HG02623 (cell line): ENCODE results near the gene NOL4L.
"Not testable (repeated sequence)": the region's sequence is repeated elsewhere in the genome, so short reads cannot be mapped to it uniquely, and the experiment has no call there.

Experiments used
- ATAC-seq: cut with Tn5 transposase; IDR thresholded peaks from one replicate; pipeline ENCODE4 v1.9.1; 2021; ENCODE audit warnings: moderate library complexity; ENCODE audit not compliant: unreplicated experiment

The NOL4L gene

DNA sequence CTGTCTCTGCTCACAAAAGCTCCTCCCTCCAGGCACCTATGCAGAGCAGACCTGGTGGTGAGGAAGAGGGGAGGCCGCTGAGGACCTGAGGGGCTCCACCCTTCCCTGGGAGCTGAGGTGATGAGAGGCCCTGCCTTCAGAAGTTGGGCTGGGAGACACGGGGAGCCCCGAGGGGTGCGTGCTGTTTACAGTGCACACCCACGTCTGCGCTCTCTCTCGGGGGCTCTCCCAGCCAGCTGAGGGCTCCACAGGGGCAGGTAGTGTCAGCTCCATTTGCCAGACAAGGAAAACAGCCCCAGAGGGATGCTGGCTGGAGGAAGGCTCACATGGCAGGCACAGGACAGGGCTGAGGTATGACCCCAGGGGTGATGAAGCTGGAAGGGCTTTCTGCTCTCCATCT is 13.5 kb upstream of the NOL4L start:
- no peak for ATAC-seq

DNA sequence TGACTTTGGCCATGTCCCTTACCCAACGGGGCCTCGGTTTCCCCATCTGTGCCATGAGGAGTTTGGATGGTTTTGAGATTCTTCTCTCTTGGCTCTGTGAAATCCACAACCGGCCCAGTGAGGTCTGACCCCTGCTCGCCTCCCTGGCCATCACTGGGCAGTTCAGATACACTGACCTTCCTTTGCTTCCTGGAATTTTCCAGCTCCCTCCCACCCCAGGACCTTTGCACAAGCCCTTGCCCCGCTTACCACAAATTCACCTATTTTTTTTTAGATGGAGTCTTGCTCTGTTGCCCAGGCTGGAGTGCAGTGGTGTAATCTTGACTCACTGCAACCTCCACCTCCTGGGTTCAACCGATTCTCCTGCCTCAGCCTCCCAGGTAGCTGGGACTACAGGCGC is 12.6 kb upstream of the NOL4L start:
- ATAC-seq: no peak

DNA sequence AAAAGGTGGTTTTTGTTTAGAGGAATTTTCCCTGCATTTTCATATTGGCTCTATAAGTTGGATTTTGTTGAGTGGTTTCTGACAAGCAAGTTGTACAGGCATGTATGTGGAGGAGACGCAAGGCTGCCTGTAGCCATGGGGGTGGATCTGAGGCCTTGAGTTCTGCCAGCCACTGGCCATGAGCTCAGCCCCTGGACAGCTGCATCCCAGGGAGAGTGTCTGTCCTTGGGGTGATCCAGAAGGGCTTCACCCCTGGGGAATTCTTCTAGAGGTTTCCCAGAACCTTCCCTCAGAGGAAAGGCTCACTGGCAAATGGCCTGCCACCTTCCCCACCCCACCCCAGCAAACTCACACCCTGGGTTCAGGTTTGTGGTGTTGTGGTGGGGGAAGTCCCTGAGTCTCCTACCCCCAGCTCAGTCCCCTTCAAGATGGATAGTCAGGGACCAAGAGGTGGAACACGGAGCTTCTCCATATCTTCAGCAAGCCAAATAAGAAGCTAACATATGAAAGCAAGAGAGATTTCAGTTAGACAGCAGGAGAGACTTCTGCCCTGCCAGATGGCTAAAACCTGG is 11.6 kb upstream of the NOL4L start:
- ATAC-seq: no peak

DNA sequence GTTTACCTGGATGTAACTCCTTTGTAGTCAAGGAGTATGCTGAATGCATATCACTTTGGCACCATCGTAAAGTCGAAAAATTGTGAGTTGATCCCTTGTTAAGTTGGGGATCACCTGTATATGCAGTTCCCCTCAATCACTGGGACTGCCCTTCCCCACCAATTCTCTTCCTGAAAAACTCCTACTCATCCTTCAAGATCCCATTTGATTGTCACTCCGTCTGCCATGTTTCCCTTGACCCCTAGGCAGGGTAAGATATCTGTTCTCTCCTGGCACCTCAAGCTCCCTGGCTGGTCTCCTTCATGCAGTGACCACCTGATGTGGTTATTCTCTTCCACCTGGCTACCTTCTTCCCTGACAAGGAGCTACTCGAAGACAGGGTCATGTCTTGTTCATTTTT is 10.0 kb upstream of the NOL4L start:
- ATAC-seq: no peak

DNA sequence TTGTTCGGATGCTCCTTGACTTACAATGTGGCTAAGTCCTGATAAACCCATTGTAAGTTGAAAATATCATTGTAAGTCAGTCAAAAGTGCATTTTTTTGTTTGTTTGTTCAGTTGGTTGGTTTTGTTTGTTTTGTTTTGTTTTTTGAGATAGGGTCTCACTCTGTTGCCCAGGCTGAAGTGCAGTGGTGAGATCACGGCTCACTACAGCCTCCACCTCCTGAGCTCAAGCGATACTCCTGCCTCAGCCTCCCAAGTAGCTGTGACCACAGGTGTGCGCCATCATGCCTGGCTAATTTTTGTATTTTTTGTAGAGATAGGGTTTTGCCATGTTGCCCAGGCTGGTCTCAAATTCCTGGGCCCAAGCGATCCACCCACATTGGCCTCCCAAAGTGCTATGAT is 9.5 kb upstream of the NOL4L start:
- not testable (repeated sequence) for ATAC-seq

DNA sequence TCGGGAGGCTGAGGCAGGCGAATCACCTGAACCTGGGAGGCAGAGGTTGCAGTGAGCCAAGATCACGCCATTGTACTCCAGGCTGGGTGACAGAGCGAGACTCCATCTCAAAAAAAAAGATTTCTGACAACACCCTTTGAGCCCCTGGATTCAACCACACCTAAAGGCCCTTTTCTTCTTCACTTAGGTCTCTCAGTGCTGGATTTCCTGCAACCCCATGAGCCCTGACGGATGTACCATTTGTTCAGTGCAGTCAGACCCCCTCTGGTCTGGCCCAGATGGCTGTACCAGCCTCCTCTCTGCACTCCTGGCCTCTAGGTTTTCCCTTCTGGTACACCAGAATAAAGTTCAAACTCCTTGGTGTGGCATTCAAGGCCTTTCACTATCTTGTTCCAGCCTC is 9.1 kb upstream of the NOL4L start:
- ATAC-seq: no peak

DNA sequence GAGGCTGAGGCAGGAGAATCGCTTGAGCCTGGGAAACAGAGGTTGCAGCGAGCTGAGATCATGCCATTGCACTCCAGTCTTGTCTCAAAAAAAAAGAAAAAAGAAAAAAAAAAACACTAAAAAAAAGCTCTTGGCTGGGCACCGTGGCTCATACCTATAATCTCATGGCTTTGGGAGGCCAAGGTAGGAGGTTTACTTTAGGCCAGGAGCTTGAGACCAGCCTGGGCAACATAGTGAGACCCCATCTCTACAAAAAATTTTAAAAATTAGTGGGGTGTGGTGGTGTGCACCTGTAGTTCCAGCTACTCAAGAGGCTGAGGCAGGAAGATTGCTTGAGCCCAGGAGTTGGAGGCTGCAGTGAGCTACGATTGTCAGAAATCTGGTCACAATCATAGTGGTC is 7.5 kb upstream of the NOL4L start:
- not testable (repeated sequence) for ATAC-seq

DNA sequence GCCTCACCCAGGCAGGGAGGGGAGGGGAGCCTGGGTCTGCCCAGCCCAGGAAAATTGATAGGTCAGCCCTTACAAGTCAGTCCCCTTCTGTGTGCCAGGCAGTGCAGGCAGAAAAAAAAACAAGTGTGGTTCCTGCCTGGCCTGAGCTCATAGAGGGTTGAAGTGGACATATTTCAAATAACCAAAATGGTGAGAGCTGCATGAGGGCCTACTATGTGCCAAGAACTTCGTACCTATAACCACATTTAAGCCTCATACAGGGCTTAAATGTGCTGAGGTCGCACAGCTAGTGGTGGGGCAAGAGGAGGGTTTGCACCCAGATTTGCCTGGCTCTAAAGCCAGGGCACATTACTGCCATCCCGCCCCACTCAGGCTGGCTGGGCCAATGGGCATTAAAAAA is 6.9 kb upstream of the NOL4L start:
- ATAC-seq: no peak

DNA sequence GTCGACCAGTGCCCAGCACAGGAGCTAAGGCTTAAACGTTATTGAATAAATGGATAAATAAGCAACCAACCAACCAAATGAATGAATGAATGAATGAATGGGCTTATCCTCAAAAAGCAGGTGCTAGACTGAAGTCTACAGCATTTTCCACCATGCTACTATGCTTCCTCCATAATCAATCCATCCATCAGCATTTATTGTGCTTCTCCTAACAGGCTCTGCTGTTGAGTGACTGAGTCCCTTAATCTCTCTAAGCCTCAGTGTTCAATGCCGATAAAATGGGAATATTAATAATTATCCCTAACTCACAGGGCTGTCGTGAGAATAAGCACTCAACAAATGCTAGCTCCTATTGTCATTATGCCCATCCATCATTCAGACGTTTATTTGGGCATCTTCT is 4.6 kb upstream of the NOL4L start:
- no peak for ATAC-seq

DNA sequence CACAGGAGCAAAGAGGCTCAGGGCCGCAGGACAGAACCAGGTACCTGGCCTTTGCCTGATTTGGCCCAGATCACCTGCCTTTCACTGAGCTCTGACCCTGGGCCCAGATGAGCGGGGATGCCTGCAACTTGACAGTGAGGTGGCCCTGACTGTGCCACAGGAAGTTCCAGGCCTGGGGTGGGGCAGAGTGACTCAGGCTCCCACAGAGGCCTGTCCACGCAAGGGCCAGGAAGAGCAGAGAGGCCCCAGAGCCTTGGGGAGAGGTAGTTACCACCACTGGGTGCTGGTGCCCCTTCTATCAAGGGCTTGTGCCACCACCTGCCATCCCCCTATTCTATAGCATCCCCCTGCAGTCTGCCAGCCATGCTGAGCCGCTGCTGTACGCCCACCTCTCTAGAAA is 4.1 kb upstream of the NOL4L start:
- ATAC-seq: no peak

DNA sequence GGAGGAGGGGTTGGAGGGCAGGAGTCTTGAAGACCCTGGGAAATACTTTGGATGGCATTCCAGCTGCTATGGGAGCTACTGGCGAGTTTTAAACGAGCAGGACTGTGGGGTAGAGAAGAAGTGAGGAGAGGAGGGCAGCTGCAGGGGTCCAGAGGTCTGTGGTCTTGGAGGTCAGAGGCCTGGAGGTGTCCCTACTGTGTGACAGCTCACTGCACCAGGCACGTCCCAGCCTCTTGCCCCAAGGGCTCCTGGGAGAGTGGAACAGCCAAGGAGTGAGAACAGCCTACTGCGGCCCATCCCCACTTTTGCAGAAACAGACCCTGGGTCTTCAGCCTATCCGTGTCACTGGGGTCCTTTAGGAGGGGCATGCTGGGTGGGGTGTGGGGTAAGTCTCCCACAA is 2.9 kb upstream of the NOL4L start:
- no peak for ATAC-seq

DNA sequence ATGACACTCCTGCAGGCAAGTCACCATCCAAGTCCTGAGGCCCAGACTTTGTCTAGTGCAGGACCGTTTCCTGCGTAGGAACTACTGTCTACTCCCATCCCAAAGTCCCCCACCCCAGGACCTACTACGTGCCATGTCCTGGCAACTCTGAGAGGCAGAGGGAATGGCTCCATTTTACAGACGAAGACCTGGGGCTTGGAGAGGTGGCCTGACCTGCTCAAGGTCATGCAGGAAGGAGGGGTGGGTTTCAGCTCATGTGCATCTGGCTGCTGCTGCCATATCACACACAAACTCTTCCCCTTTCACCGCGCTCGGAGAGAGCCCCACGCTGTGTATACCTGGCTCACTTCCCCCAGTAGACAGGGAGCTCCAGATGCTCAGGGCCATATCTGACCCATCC is 1.2 kb upstream of the NOL4L start:
- no peak for ATAC-seq

DNA sequence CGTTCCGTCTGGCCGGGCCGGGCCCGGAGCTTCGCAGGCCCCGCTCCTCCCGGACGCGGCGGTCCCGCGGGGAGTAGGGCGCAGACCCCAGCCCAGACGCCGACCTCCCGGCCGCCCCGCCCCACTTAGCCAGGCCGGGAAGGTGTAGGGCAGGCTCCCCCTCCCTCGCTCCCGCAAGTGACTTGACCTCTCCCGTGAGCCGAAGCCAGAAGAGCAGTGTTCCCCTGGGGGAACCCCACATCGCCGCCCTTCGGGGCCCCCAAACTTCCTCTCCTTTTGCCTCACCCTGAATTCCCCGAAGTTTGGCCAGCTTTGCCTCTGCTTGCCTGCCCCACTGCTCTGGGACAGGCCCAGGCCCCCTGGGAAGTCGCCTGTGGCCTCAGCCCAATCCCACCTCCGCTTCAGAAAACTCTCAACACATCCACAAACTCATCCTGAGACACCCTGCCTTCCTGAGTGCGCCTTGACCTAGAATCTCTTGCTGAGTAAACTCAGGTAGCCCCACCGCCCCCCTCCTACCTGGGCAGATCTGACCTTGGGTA is 524 bp upstream of the NOL4L start:
- no peak for ATAC-seq

DNA sequence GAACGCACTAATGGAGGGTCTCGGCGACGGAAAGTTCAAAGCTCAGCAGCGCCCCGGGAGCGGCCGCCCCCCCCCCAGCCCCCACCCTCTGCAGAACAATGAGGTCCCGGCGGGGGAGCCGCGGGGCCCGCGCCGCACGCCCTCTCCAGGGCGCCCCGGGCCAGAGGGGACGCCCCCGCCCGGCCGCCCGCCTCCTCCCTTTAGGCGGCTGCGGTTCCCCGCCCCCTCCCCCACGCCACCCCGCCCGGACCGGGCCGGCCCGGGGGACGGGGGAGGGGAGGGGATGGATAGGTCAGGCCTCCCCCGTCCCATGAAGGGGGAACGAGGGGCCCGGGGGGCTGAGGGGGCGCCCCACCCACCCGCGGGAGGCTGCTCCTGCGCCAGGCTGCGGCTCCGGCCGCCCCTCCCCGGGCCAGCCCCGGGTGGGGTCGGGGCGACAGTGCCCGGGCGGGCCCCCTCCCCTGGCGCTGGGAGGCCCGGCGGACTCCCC is 1.5 kb downstream of the NOL4L start:
- no peak for ATAC-seq

DNA sequence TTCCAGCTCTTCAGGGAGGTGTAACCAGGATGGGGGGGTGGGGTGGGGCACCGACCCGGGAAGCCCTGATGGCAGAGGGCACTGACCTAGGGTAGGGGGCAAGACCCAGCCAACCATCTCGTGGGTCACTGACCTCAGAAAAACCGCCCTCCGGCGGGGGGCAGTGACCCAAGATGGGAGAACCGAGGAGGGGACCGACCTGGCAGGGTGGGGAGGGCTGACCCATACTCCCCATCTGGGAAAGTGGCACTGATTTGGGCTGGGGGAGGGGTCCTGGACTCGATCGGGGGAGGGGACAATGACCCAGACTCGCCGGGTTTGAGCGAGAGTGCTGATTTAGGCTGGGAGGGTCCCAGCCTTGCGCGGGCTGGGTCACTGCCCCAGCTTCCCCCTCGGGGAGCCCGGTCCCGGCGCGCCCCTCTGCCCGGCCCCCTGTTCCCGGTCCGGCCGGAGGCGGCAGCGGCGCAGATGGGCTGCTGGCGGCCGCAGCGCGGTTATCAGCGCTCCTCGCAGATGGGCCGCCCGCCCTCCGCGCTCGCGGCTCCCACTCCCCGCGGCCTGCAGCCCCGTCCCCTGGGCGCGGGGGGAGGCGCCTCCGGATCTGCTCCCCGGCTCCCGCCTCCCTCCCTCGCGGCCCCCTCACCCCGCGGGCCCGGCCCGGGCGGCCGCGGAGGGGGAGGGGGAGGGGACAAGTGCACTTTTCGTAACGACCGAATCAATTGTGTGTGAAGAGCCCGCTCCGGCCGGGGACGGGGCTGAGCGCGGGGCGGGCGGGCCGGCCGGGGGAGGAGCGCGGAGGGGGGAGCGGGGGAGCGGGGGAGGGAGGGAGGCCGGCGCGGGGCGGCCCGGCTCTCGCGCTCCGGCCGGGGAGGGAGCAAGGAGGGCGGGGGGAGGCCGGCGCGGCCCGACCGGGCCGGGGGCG is 2.2 kb downstream of the NOL4L start:
- ATAC-seq: no peak

DNA sequence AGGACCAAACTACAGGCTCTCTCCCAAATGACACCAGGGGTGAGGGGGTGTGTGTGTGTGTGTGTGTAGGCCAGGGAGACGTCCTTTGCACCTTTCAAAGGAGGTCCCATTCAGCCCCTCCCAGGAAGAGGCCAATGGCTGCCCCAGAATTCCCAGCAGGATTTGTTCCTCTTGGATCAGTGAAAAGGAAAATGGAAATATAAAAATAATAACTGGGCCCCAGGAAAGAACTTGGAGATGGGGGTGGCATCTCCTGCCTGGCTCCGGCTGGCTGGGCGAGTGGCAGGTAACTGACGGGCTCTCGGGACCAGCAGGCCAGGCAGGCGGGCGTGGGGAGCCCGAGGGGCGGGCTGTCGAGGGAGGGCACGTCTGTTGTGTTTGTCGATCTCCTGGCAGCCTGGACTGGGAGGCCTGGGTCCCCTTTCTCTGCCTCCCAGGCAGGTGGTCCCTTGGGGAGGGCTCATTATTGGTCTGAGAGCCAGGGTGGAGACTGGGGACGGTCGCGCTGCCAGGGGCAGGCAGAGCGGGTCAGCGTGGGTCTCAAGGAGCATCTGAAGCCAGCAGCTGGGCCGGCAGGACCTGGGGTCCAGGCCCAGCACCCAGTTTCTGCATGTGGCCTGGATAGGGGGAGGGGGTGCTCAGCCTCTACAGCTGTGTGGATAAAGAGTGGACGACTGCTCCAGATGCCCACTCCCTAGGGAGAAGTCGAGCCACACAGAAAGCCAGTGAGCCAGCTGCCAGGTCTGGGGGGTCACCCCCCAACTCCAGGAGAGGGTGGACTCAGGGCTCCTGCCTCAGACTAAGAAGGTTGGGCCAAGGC is 3.1 kb downstream of the NOL4L start:
- no peak for ATAC-seq

DNA sequence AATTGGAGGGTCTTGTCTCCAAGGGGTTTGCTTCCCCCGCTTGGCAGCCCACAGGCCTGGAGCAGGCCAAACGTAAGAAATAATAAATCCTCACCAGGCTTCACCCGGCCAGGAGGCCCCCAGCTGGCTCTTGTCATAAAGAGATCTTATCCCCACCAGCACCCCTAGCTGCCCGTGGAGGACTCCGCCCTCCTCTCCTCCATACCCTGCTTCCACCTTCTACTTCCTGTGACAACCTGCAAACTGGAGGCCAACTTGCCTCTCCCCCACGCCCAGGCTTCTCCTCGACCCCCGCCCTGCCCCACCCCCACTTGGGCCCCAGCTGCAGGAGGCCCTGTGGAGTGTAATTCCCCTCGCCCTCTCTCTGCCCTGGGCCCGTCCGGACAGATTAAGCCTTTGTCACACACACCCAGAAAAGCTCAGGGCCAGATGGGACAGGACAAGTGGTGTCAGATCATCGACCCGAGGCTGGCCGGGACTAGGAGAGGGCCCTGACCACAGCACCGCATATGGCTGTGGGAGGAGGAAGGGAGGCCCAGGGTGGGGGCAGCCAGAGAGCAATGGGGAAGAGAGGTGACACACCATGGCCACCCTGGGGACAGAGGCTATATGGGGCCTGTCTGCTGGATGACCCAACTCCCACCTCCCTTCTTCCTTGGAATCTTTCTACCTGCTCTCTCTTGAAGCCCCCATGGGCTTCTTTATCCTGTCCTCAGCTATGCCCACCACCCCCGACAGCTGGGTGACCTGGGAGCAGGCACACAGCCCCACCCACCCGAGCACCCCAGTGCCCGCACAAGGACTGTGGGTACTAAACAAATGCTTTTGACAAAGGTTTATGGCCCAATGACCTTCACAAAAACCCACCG is 3.9 kb downstream of the NOL4L start:
- no peak for ATAC-seq

DNA sequence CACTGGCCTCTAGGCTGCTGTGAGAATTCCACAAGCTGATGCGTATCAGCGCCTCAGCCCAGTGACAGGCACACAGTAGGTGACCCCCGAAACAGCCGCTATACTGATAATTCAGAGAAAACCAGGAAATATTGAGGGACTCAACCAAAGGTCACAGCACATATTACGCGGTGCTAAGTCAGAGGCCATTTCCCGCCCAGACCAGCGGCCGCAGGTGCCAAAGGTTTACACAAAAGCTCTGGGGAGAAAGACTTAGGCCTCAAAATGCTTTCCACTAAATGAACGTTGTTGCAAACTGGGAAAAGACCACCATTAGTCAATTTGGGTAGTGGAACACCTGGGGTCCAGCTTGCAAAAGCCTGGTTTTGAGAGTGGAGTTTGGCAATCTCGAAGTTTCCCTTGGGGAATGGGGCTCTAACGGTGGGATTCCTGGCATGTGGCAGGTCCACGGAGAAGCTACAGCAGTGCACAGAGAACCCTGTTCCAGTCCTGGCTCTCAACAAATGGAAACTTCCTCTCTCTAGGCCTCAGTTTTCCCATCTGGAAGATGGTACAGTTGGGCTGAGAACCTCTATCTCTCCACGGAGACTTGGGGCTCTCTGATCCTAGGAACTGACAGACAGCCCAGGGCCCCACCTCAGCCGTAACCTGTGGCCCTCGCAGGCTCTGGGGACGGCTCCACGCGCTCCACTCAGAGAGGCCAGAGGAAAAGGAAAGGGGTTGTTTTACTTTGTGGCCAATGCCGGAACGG is 4.7 kb downstream of the NOL4L start:
- ATAC-seq: no peak

DNA sequence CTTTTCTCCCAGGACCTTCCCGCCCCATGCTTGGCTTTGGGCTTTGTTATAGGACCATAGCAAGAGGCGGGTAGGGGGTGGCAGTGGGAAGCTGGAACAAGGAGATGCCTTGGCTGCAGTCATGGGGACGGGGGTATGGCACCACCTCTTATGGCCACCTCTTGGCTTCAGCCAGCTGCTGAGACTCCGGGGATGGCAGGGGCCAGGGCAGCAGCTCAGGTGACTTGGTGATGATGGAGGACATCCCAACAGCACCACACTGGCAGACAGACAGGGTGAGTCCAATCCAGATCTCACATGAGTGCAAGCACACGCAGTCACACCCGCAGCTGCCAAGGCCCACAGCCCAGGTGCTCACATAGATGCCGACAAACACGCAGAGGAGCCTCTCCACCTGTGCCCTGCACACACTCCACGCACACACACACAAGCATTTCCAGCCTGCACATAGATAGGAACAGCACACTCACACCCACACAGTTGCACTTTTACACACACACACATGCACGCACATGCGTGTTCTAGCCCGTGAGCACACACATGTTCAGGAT is 6.2 kb downstream of the NOL4L start:
- ATAC-seq: no peak
